ENCODE measurements around the gene DEPDC5.

The DEPDC5 gene

GRCh38 chr22:31848411-31848810 lies 94.6 kb downstream of the DEPDC5 start:
- TF ChIP-seq SIN3A (IDR thresholded peaks at IDR 0.05; ENCODE audit: borderline replicate concordance, insufficient read depth, low read length) (no peak), FOXP2 (optimal IDR thresholded peaks at IDR 0.05; ENCODE audit: borderline replicate concordance, extremely low read depth, extremely low read length, insufficient read depth) (no peak), REST (IDR thresholded peaks at IDR 0.05; ENCODE audit: insufficient read depth in 1 of 2, low read depth in 2 of 2, low read length in 2 of 2) (no peak), TAF1 (IDR thresholded peaks at IDR 0.05; ENCODE audit: borderline replicate concordance, insufficient read depth, low read length) (no peak), POLR2AphosphoS5 (IDR thresholded peaks at IDR 0.05; ENCODE audit: low read depth, low read length) (no peak)

GRCh38 chr22:31850135-31850534 lies 96.3 kb downstream of the DEPDC5 start:
- TF ChIP-seq POLR2AphosphoS5 (IDR thresholded peaks at IDR 0.05; ENCODE audit: low read depth, low read length), result no peak
- no peak for TF ChIP-seq TAF1 (IDR thresholded peaks at IDR 0.05; ENCODE audit: borderline replicate concordance, insufficient read depth, low read length)
- TF ChIP-seq REST (IDR thresholded peaks at IDR 0.05; ENCODE audit: insufficient read depth in 1 of 2, low read depth in 2 of 2, low read length in 2 of 2), result no peak
- no peak for TF ChIP-seq FOXP2 (optimal IDR thresholded peaks at IDR 0.05; ENCODE audit: borderline replicate concordance, extremely low read depth, extremely low read length, insufficient read depth)
- TF ChIP-seq SIN3A (IDR thresholded peaks at IDR 0.05; ENCODE audit: borderline replicate concordance, insufficient read depth, low read length), result no peak

- TF ChIP-seq POLR2AphosphoS5 (IDR thresholded peaks at IDR 0.05; ENCODE audit: low read depth, low read length) (no peak), FOXP2 (optimal IDR thresholded peaks at IDR 0.05; ENCODE audit: borderline replicate concordance, extremely low read depth, extremely low read length, insufficient read depth) (no peak), SIN3A (IDR thresholded peaks at IDR 0.05; ENCODE audit: borderline replicate concordance, insufficient read depth, low read length) (no peak), TAF1 (IDR thresholded peaks at IDR 0.05; ENCODE audit: borderline replicate concordance, insufficient read depth, low read length) (no peak), REST (IDR thresholded peaks at IDR 0.05; ENCODE audit: insufficient read depth in 1 of 2, low read depth in 2 of 2, low read length in 2 of 2) (no peak)
Measured at GRCh38 chr22:31852691-31853421, 99.0 kb downstream of the DEPDC5 start.

GRCh38 chr22:31853736-31854495 lies 100.1 kb downstream of the DEPDC5 start:
- TF ChIP-seq SIN3A (IDR thresholded peaks at IDR 0.05; ENCODE audit: borderline replicate concordance, insufficient read depth, low read length), result no peak
- no peak for TF ChIP-seq TAF1 (IDR thresholded peaks at IDR 0.05; ENCODE audit: borderline replicate concordance, insufficient read depth, low read length)
- TF ChIP-seq POLR2AphosphoS5 (IDR thresholded peaks at IDR 0.05; ENCODE audit: low read depth, low read length), result no peak
- TF ChIP-seq REST (IDR thresholded peaks at IDR 0.05; ENCODE audit: insufficient read depth in 1 of 2, low read depth in 2 of 2, low read length in 2 of 2), result no peak
- TF ChIP-seq FOXP2 (optimal IDR thresholded peaks at IDR 0.05; ENCODE audit: borderline replicate concordance, extremely low read depth, extremely low read length, insufficient read depth), result no peak
